Activated T-cell treated with anti-CD3 and anti-CD28 coated beads for 1 hour (primary cell): ENCODE measurements around the gene FAM240A.

ENCODE experiments used
- DNase-seq: peaks from one replicate; pipeline ENCODE4 v3.0.0-alpha.2; 2020; ENCODE audit warnings: low read depth

Gene FAM240A

GRCh38 chr3:46662771-46663551 lies 50.6 kb downstream of the FAM240A start:
- DNase-seq: no peak

- DNase-seq: no peak
Measured at GRCh38 chr3:46663591-46664135, 51.3 kb downstream of the FAM240A start.

GRCh38 chr3:46664188-46664970 lies 52.1 kb downstream of the FAM240A start:
- no peak for DNase-seq

DNA sequence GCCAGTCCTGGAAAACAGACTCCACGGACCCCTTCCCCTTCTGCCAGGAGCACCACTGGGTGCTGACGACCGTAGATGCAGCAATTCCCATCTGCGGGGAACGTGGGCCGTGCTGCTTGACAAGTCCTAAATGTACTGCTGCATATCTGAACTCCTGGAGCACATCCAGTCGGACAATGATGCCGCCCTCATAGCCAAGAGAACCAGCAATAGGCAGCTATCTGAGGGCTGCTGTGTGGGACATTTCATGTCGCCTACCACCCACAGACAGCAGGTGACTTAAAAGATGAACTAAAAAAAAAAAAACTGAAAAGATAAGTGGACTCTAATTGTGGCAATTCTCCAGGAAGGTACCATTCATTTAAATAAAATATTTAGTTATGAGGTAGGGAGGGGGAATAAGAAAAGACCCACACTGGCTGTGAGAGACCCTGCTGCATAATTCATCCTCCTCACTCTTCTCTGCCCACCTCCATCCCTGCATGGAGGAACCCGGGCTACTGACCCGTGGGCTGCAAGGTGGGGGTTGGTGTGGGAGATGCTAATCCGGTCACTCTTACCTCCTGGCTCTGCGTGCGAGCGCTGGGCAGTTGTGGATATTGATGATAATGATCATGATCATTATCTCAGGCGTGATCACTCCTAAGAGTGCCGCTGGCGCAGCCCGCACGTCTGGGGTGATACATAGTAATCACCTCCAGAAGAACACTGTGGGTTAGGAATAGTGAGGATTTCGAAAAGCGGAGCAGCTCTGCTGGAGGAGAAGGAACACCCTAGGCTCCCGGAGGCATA lies 52.8 kb downstream of the FAM240A start:
- DNase-seq: no peak

DNA sequence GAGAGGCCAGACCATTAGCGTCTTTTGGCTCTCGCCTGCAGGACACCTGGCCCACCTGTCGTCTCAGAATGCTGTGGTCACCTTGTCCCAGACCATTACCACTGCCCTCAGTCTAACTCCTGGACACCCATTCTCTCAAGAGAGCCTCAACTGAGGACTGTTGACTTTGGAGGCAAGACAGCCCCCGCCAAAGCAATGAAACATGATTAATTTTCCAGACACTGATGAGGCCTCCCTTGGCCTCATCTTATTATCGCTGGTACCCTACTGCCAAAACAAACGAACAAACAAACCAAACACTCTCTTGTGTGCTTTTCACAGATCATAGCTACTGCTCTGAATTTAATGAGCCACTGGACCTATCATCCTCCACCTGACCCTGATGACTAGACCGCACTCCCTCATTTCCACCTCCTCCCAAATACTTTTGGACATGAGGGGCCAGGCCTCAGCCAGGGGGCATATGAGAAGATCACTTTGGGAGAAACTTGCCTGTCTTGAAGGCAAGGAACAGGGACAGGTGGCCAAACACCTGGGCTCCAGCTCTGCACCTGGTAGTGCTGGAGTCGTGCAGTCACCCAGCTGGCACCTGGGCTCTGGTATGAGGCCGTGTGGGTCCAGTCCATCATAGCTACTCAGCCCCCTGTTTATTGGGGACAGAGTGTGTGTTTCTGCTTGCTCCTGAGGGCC lies 53.6 kb downstream of the FAM240A start:
- no peak for DNase-seq

- no peak for DNase-seq
Measured at GRCh38 chr3:46666453-46666845, 54.1 kb downstream of the FAM240A start.

GRCh38 chr3:46667061-46667621 lies 54.8 kb downstream of the FAM240A start:
- no peak for DNase-seq

GRCh38 chr3:46667657-46668056 lies 55.3 kb downstream of the FAM240A start:
- no peak for DNase-seq

DNA sequence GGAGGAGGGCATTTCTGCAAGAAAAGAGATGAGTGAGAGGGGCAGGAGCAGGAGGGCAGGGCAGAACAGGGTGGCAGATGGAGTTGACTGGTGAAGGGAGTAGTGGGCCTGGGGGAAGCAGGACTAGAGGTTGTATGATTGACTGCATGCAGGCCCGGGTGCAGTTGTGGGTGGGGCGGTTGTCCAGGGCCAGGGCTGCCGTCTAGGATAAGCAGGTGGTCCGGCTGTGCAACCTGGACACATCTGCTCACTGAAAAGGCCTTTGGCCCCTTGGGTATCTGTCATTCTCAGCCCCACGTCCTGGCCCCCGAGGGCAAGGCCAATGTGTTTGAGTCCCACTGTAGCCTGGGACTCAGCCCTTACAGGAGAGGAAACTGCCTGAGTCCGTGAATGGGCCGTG lies 55.8 kb downstream of the FAM240A start:
- DNase-seq: no peak

DNA sequence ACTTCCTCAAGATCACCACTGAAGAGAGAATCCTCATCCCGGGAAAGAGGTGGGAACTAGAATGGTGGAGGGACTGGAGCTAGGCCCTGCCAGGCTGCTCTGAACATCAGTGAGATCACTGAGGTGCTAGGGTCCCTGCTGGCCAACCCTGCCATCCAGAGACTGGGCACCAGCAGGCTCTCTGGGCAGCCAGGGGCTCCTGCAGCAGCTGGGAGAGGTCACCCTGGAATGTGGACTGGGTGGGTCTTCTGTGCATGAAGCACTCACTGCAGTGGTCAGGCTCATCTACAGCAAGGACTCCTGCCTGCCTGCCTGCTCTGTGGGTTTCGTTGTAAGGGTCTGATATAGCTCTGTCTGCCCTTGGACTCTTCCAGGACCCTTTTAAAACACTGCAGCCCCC lies 56.3 kb downstream of the FAM240A start:
- no peak for DNase-seq

DNA sequence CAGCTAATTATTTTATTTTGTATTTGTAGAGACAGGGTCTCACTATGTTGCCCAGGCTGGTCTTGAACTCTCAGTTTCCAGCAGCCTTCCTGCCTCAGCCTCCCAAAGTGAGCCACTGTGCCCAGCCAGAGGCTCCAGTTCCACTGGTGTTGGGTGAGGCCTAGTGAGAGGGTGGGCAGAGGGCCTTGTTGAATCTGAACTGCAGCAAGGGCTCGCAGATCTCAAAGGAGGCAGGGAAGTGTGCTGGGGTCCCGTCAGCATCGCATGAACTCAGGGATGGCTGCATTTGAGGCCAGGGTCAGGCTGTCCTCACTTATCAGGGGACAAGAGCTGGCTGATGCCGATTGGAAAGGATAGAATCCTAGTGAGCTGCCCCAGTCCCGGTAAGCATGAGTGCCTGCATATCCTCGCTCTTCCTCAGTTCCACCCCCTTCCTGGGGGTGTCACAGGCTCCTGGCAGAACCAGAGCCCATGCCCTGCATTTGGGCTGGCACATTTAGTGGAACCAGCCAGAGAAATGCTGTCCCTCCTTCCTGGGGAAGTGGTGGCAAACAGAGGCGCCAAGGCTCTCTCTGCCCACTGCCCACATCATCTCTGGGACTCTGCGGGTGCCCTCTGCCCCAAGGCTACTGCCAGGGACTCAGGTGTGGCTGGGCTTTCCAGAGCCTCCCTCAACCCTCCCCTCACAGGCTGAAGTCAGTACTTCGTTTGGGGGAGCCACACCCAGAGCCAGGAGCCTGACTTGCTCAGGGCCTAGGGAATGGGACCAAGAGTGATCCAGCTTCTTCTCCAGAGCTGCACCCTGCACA lies 57.1 kb downstream of the FAM240A start:
- DNase-seq: no peak

DNA sequence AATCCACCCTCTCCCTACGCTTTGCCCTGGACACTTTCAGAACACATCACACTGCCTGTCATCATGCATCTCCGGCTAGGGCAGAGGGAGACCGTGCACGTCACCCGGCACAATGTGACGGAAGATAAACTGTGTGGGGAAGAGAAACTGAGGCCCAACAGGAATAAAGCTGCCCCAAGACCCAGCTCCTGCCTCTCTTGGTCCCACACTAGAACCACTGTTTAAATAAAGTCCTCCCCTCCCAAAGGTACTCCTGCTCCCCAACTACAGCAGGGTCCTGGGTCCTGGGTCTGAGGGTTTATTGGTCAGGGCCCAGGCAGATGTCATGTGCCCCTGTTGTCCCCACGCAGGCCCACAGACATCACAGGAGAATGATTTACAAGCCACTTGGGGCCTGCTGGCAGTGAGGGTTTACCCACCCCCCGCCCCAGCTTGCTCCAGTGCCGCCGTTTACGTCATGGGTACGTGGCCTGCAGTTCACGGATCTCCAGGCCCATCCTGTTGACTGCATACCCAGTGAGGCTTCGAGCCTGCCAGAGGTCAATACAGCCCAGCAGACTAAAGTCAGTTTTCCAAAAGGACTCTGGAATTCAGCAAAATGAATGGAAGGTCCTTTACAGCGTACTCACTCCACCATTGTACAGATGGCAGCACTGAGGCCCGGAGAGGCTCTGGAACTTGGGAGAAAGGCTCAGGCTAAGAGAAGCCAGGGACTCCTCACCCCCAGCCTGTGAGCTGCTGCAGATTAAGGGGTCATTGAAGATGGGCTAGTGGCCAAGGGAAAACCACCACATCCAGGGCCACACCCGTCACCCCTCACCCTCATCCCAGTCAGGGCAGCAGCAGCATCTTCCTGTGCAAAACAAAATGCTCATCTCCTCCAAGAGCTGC lies 57.9 kb downstream of the FAM240A start:
- DNase-seq: no peak

DNA sequence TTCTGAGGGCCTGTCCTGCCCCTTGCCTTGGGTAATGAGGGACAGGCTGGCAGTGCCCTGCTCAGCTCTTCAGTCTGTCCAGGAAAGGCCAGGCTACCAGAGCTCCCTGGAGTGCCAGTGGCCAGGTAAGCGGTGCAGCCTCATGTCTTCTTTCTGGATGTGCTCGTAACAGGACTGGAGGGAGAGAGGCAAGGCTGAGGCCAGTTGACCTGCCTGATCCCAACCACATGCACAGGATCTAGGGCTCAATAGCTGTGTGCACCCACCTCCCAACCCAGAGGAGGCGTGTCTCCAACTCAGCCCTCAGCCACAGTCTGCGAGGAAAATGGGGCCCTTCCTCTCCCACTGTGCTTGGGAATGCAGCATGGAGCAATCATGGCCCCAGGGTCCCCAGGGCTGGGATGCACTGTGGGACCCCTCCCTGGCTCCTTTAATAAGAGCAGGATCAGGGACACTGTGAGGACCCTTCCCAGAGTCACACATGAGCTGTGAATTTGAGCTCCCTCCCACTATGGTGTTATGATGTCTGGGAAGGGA lies 58.6 kb downstream of the FAM240A start:
- no peak for DNase-seq

DNA sequence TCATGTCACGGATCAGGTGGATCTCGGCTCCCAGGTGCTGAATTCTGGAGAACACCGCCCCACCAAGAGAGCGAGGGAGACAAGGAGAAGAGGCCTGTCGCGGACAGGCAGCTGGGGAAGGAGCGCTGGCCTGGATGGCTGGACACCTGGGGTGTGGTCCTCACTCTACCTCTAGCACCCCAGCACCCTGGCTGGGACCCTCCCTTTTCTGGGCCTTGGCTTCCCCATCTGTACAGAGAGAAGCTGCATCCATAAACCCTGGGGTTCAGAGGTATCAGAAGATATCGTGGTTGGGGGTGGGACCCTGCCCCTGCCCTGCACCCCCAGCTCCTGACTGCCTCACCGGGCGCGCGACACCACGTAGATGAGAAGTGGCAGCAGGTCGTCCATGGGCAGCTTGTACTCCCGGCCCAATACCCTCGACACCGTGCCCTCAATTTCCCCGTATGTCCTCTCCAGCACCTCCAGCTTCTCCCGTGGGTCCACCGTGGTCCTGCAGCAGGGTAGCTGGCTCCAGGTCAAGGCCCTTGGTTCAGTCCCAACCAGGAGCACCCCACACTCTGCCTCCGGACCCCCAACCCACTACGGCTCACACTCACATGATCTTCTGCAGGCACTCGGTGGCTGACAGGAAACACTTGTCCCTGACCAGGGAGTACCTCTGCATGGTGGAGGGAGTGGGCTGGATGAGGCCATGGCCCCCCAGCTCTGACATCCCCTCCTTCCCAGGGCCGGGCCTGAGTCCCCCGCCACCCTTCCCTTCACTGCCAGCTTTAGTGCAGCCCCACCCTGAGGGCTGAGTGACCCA lies 59.4 kb downstream of the FAM240A start:
- DNase-seq: no peak

DNA sequence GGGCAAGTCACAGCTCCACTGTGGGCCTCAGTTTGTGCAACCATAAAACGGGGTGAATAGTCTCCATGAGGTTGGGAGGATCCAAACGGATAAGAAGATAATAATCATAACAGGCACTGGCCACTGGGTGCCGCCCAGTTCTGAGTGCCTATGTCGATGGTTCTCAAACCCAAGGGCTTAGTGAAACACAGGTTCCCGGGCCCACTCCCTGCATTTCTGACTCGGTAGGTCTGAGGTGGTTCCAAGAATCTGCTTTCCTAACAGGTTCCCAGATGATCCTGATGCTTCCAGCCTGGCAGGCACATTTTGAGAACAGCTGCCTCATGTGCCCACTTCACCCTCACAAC lies 60.0 kb downstream of the FAM240A start:
- DNase-seq: no peak

- DNase-seq: no peak
Measured at GRCh38 chr3:46673151-46674030, 61.1 kb downstream of the FAM240A start.

- DNase-seq: no peak
Measured at GRCh38 chr3:46674031-46674845, 61.9 kb downstream of the FAM240A start.
